CD4-positive, alpha-beta T cell treated with Interleukin-2 at 100 ng/mL for 4 hours (primary cell): ENCODE results near the gene EBNA1BP2.
"Not testable (repeated sequence)": the region's sequence is repeated elsewhere in the genome, so short reads cannot be mapped to it uniquely, and the experiment has no call there.

ENCODE experiments used
- DNase-seq: peaks from one replicate; pipeline ENCODE4 v3.0.0-alpha.2; 2020; ENCODE audit warnings: low spot score

The EBNA1BP2 gene

GRCh38 chr1:43119928-43120586, 52.0 kb downstream of the EBNA1BP2 start:
- DNase-seq: not testable (repeated sequence)
